Measurements from ENCODE around the gene TTC12. TPM values are rescaled to one million over a fixed set of nuclear protein-coding genes. Genes with fewer than 3 reads are reported as not detected.

Gene TTC12
- total and polyA plus RNA-seq, 2 of the 8 experiments (the other 6 are each of a cell fraction or from before 2014, with no cell fraction given): 4.7 to 9.0 TPM

DNA sequence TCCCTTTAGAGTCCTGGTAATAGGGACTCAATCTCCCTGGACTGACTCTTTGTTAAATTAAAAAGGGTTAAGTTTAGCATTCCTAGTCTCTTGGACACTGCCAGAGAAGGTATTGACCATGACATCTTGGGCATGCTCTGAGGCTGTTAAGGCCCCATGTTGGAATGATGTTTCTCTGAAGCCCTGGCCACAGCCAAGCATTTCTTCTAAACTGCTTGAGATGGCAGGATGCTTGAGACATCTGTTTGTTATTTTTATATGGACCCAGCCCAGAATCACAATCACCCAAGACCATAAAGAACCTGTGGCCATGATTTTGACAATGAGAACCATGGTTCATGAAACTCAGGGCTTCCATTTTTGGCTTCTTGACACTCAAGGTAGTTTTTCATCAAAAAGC, 67.7 kb downstream of the TTC12 start (continued):
- TF ChIP-seq RNF2 (IDR thresholded peaks at IDR 0.05; ENCODE audit: borderline replicate concordance, low read depth, low read length, missing control alignments, poor library complexity, severe bottlenecking) (no peak), RFX5 (IDR thresholded peaks at IDR 0.05; ENCODE audit: borderline replicate concordance, low read depth, low read length) (no peak), KDM4A (IDR thresholded peaks at IDR 0.05; ENCODE audit: low read depth, low read length, severe bottlenecking) (no peak), CTBP2 (IDR thresholded peaks at IDR 0.05; ENCODE audit: borderline replicate concordance, insufficient read depth, insufficient read length, low read length) (no peak), PHF8 (conservative IDR thresholded peaks at IDR 0.05; ENCODE audit: low read depth, low read length) (no peak), GTF2F1 (IDR thresholded peaks at IDR 0.05; ENCODE audit: borderline replicate concordance, low read depth, low read length) (no peak), CEBPB (IDR thresholded peaks at IDR 0.05; ENCODE audit: low read depth, low read length) (no peak), KDM5A (IDR thresholded peaks at IDR 0.05; ENCODE audit: low read length) (no peak), YY1 (IDR thresholded peaks at IDR 0.05; ENCODE audit: low read depth, low read length) (no peak), CHD2 (IDR thresholded peaks at IDR 0.05; ENCODE audit: low read length) (no peak), JUND (IDR thresholded peaks at IDR 0.05; ENCODE audit: low read length) (no peak)
